ENCODE data around the gene CCSER1. TPM values are rescaled to one million over a fixed set of nuclear protein-coding genes. Genes with fewer than 3 reads are reported as not detected.

CCSER1 gene
- total RNA-seq, 6 donors from 2014 or later: 4.4 to 26.1 (median 13.8) TPM

GRCh38 chr4:91285487-91285886 is 1158.3 kb downstream of the CCSER1 start:
- H3K4me1 ChIP-seq: no peaks in the 10 kb centered on the region
- WGBS, 2 donors: 81 to 88% methylated on average over 2 of the region's 2 CpGs
- no peaks in the 10 kb centered on the region for H3K27me3 ChIP-seq
- DNase-seq (no peak), ATAC-seq (ENCODE audit: low FRiP score in 2 of 2) (no peak)
- TF ChIP-seq POLR2A (IDR thresholded peaks at IDR 0.05) (no peak), CTCF (IDR thresholded peaks at IDR 0.05) (no peak)
- H3K9me3 ChIP-seq: no peaks in the 10 kb centered on the region
- no peak overlapping the region for H3K27ac ChIP-seq
- no peaks in the 10 kb centered on the region for H3K36me3 ChIP-seq
- H3K4me3 ChIP-seq: no peak overlapping the region

GRCh38 chr4:91288702-91289311 is 1161.6 kb downstream of the CCSER1 start:
- Histone ChIP-seq H3K27me3 (no peaks in the 10 kb centered on the region), H3K27ac (no peak overlapping the region), H3K4me3 (no peak overlapping the region), H3K9me3 (no peaks in the 10 kb centered on the region), H3K4me1 (no peaks in the 10 kb centered on the region), H3K36me3 (no peaks in the 10 kb centered on the region)
- TF ChIP-seq EP300 (IDR thresholded peaks at IDR 0.05): no peak
- TF ChIP-seq CTCF (IDR thresholded peaks at IDR 0.05): no peak
- no peak for TF ChIP-seq POLR2AphosphoS5 (IDR thresholded peaks at IDR 0.05)
- TF ChIP-seq POLR2A (IDR thresholded peaks at IDR 0.05): no peak
- 83 to 87% methylated on average over 2 of the region's 2 CpGs for whole genome bisulfite sequencing, 2 donors
- no peak for ATAC-seq (ENCODE audit: low FRiP score in 2 of 2)
- no peak for DNase-seq

- Histone ChIP-seq H3K27ac (no peak overlapping the region), H3K9me3 (no peaks in the 10 kb centered on the region), H3K27me3 (no peaks in the 10 kb centered on the region), H3K4me3 (no peak overlapping the region), H3K4me1 (no peaks in the 10 kb centered on the region), H3K36me3 (no peaks in the 10 kb centered on the region)
- TF ChIP-seq EP300 (IDR thresholded peaks at IDR 0.05): no peak
- TF ChIP-seq POLR2A (IDR thresholded peaks at IDR 0.05): no peak
- no peak for TF ChIP-seq CTCF (IDR thresholded peaks at IDR 0.05)
- TF ChIP-seq POLR2AphosphoS5 (IDR thresholded peaks at IDR 0.05): no peak
- ATAC-seq (ENCODE audit: low FRiP score in 2 of 2) (no peak), DNase-seq (no peak)
- WGBS, 2 donors: 92 to 94% methylated on average over 3 of the region's 3 CpGs
These were observed 1171.0 kb downstream of the CCSER1 start for GRCh38 chr4:91298156-91298700.

- Histone ChIP-seq H3K27me3 (no peaks in the 10 kb centered on the region), H3K4me1 (no peaks in the 10 kb centered on the region), H3K36me3 (no peaks in the 10 kb centered on the region), H3K4me3 (no peak overlapping the region), H3K9me3 (no peaks in the 10 kb centered on the region), H3K27ac (no peak overlapping the region)
- no peak for DNase-seq
- no peak for ATAC-seq (ENCODE audit: low FRiP score in 2 of 2)
- WGBS, 2 donors: 46 to 65% methylated on average over 1 of the region's 1 CpG
- TF ChIP-seq POLR2AphosphoS5 (IDR thresholded peaks at IDR 0.05) (no peak), CTCF (IDR thresholded peaks at IDR 0.05) (no peak), POLR2A (IDR thresholded peaks at IDR 0.05) (no peak), EP300 (IDR thresholded peaks at IDR 0.05) (no peak)
These were observed 1171.6 kb downstream of the CCSER1 start for GRCh38 chr4:91298824-91299223.

GRCh38 chr4:91302120-91302519 is 1174.9 kb downstream of the CCSER1 start:
- H3K36me3 ChIP-seq: no peaks in the 10 kb centered on the region
- no peak overlapping the region for H3K27ac ChIP-seq
- 53 to 62% methylated on average over 2 of the region's 2 CpGs for WGBS, 2 donors
- no peak overlapping the region for H3K4me3 ChIP-seq
- H3K9me3 ChIP-seq: no peaks in the 10 kb centered on the region
- TF ChIP-seq POLR2AphosphoS5 (IDR thresholded peaks at IDR 0.05): no peak
- no peak for TF ChIP-seq EP300 (IDR thresholded peaks at IDR 0.05)
- TF ChIP-seq POLR2A (IDR thresholded peaks at IDR 0.05): no peak
- no peak for TF ChIP-seq CTCF (IDR thresholded peaks at IDR 0.05)
- H3K27me3 ChIP-seq: no peaks in the 10 kb centered on the region
- no peak for DNase-seq
- no peaks in the 10 kb centered on the region for H3K4me1 ChIP-seq
- no peak for ATAC-seq (ENCODE audit: low FRiP score in 2 of 2)

Measured in upper lobe of left lung (tissue), 6 donors.